ENCODE measurements around the gene TIMM10B. TPM values are rescaled to one million over a fixed set of nuclear protein-coding genes. Genes with fewer than 3 reads are reported as not detected.
A peak's percentile ranks its signal among the peaks of the same experiment; 100 is the strongest.

The TIMM10B gene
- total and polyA plus RNA-seq, 2 donors = 18.5 to 18.7 TPM

DNA sequence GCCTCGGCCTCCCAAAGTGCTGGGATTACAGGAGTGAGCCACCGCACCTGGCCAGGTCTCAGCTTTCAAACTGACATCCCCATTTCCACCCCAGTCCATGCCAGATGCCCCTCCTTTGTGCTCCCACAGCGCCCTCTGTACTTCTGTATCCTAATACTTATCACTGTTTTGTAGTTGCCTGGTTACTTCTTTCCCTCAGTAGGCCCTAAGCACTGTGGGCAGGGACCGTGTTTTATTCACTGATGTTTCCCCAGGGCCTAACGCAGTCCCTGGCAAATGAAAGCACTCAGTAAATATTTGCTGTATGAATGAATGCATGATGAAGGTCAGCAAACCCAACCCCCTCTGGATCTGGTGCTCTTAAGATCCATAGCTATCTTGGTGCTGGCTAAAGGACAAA, 5.4 kb upstream of the TIMM10B start:
- peaks cover 22 to 25% of the 10 kb centered on the region in 2 donors for H3K36me3 ChIP-seq (ENCODE audit: control insufficient read depth in 2 of 2, insufficient read depth in 2 of 2, low read length in 1 of 2)
- DNase-seq (ENCODE audit: low read depth in 6 of 9, low spot score in 9 of 9) = no peak
- H3K4me1 ChIP-seq (ENCODE audit: control insufficient read depth in 2 of 2, insufficient read depth in 2 of 2, low read length in 2 of 2) = peaks cover 19 to 23% of the 10 kb centered on the region in 2 donors
- 95% methylated on average over 5 of the region's 5 CpGs for WGBS
- H3K4me3 ChIP-seq (ENCODE audit: low read length in 2 of 2) = no peak overlapping the region
- H3K27ac ChIP-seq (ENCODE audit: low read depth in 1 of 2, low read length in 1 of 2) = no peak overlapping the region
- no peaks in the 10 kb centered on the region for H3K9me3 ChIP-seq (ENCODE audit: control insufficient read depth in 2 of 2, insufficient read depth in 1 of 2, low read length in 1 of 2)
- peaks cover 0 to 14% of the 10 kb centered on the region in 2 donors for H3K27me3 ChIP-seq (ENCODE audit: control insufficient read depth in 2 of 2, insufficient read depth in 1 of 2, low read length in 1 of 2)

DNA sequence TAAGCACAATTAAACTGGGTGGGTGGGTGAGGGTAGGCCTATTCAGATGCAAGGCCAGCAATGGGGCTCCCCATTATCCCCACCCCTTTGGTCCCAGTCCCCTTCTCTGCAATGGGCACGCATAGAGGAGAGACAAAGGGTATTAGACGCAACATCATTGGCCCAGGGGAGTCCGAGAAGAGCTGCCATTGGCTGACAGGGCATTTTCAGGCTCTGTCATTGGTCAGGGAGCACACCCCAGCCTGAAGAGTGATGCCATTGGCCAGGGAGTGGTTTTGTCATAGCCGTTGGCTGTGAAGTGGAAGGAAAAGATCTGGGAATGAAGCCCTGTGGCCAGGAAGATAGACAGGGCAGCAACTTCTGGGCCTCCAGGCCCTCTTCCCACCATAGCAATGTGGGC, 4.7 kb upstream of the TIMM10B start:
- H3K27me3 ChIP-seq (ENCODE audit: control insufficient read depth in 2 of 2, insufficient read depth in 1 of 2, low read length in 1 of 2) = peaks cover 0 to 14% of the 10 kb centered on the region in 2 donors
- 97% methylated on average over 4 of the region's 4 CpGs for WGBS
- no peaks in the 10 kb centered on the region for H3K9me3 ChIP-seq (ENCODE audit: control insufficient read depth in 2 of 2, insufficient read depth in 1 of 2, low read length in 1 of 2)
- no peak overlapping the region for H3K27ac ChIP-seq (ENCODE audit: low read depth in 1 of 2, low read length in 1 of 2)
- no peak for DNase-seq (ENCODE audit: low read depth in 6 of 9, low spot score in 9 of 9)
- no peak overlapping the region for H3K4me3 ChIP-seq (ENCODE audit: low read length in 2 of 2)
- peaks cover 22 to 25% of the 10 kb centered on the region in 2 donors for H3K36me3 ChIP-seq (ENCODE audit: control insufficient read depth in 2 of 2, insufficient read depth in 2 of 2, low read length in 1 of 2)
- peaks cover 19 to 23% of the 10 kb centered on the region in 2 donors for H3K4me1 ChIP-seq (ENCODE audit: control insufficient read depth in 2 of 2, insufficient read depth in 2 of 2, low read length in 2 of 2)

DNA sequence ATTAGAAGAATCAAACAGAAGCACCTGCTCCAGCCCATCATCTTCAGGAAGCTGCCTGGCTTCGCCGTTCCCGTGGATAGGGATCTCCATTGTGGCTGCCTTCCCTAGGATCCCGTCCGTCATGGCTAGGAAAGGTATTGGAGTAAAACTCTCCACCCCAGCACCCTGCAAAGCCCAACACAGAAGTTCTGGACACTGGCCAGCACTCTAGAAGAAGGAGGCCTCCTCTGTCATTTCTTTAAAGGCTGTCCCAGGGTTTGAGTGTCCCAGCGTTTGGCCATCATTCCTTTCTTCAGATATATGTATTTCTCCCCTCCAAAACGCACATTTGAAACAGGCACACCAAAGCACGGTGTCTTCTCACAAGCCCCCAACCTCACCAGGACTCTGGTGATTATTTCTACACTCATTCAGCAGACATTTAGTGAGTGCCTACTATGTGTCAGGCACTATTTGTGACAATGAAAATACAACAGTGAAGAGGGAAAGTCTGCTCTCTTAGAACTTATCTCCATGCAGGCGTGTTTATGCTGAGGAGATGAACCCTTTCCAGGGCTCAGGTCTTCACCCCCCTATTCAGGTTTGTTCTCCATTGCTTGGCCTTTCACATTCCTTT, 894 bp upstream of the TIMM10B start:
- Histone ChIP-seq H3K27ac (ENCODE audit: low read depth in 1 of 2, low read length in 1 of 2) (no peak overlapping the region), H3K4me3 (ENCODE audit: low read length in 2 of 2) (peak overlapping the region; percentile 75 to 80), H3K27me3 (ENCODE audit: control insufficient read depth in 2 of 2, insufficient read depth in 1 of 2, low read length in 1 of 2) (no peaks in the 10 kb centered on the region), H3K36me3 (ENCODE audit: control insufficient read depth in 2 of 2, insufficient read depth in 2 of 2, low read length in 1 of 2) (peaks cover 28 to 47% of the 10 kb centered on the region in 2 donors), H3K4me1 (ENCODE audit: control insufficient read depth in 2 of 2, insufficient read depth in 2 of 2, low read length in 2 of 2) (peaks cover 17 to 19% of the 10 kb centered on the region in 2 donors), H3K9me3 (ENCODE audit: control insufficient read depth in 2 of 2, insufficient read depth in 1 of 2, low read length in 1 of 2) (no peaks in the 10 kb centered on the region)
- 90% methylated on average over 9 of the region's 9 CpGs for WGBS
- no peak for DNase-seq (ENCODE audit: low read depth in 6 of 9, low spot score in 9 of 9)

DNA sequence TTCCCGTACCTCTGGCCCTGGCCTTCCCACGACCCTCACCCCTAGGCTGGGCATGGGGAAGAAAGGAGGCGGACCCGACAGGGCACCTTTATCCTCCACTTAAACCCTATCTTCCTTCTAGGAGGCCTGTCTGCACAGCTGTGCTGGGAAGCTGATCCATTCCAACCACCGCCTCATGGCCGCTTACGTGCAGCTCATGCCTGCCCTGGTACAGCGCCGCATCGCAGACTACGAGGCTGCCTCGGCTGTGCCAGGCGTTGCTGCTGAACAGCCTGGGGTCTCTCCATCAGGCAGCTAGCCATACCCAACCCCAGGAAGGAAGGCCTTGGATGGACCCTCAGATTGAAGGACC, 599 bp downstream of the TIMM10B start:
- peak overlapping the region; percentile 75 to 80 for H3K4me3 ChIP-seq (ENCODE audit: low read length in 2 of 2)
- H3K27ac ChIP-seq (ENCODE audit: low read depth in 1 of 2, low read length in 1 of 2) = peak overlapping the region; percentile 82 to 90
- DNase-seq (ENCODE audit: low read depth in 6 of 9, low spot score in 9 of 9) = no peak
- H3K36me3 ChIP-seq (ENCODE audit: control insufficient read depth in 2 of 2, insufficient read depth in 2 of 2, low read length in 1 of 2) = peaks cover 28 to 58% of the 10 kb centered on the region in 2 donors
- WGBS = 9% methylated on average over 13 of the region's 13 CpGs
- no peaks in the 10 kb centered on the region for H3K27me3 ChIP-seq (ENCODE audit: control insufficient read depth in 2 of 2, insufficient read depth in 1 of 2, low read length in 1 of 2)
- H3K4me1 ChIP-seq (ENCODE audit: control insufficient read depth in 2 of 2, insufficient read depth in 2 of 2, low read length in 2 of 2) = peaks cover 17 to 19% of the 10 kb centered on the region in 2 donors
- H3K9me3 ChIP-seq (ENCODE audit: control insufficient read depth in 2 of 2, insufficient read depth in 1 of 2, low read length in 1 of 2) = no peaks in the 10 kb centered on the region

DNA sequence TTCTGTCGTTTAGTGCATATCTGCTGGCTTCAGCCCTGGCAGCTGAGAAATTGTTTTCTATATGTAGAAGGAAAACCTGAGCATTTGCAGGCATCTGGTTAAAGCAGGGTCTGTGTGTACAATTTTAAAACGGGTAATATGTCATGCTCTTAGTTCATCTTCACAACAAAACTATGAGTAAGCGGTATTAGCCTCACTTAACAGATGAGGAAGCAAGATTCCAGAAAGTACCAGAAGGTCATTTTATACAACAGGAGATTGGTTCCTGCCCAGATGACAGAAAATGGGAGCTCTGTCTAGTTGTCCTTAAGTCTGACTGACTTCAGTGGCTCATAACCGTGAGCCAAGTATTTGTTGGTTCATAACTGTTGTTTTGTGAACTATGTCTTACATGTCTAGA, 1.1 kb downstream of the TIMM10B start:
- Histone ChIP-seq H3K9me3 (ENCODE audit: control insufficient read depth in 2 of 2, insufficient read depth in 1 of 2, low read length in 1 of 2) (no peaks in the 10 kb centered on the region), H3K36me3 (ENCODE audit: control insufficient read depth in 2 of 2, insufficient read depth in 2 of 2, low read length in 1 of 2) (peaks cover 23 to 57% of the 10 kb centered on the region in 2 donors), H3K4me1 (ENCODE audit: control insufficient read depth in 2 of 2, insufficient read depth in 2 of 2, low read length in 2 of 2) (peaks cover 17 to 19% of the 10 kb centered on the region in 2 donors), H3K27ac (ENCODE audit: low read depth in 1 of 2, low read length in 1 of 2) (peak overlapping the region in 1 of 2 donors; percentile 82), H3K4me3 (ENCODE audit: low read length in 2 of 2) (peak overlapping the region; percentile 75 to 80), H3K27me3 (ENCODE audit: control insufficient read depth in 2 of 2, insufficient read depth in 1 of 2, low read length in 1 of 2) (no peaks in the 10 kb centered on the region)
- WGBS = 93% methylated on average over 4 of the region's 4 CpGs
- no peak for DNase-seq (ENCODE audit: low read depth in 6 of 9, low spot score in 9 of 9)

DNA sequence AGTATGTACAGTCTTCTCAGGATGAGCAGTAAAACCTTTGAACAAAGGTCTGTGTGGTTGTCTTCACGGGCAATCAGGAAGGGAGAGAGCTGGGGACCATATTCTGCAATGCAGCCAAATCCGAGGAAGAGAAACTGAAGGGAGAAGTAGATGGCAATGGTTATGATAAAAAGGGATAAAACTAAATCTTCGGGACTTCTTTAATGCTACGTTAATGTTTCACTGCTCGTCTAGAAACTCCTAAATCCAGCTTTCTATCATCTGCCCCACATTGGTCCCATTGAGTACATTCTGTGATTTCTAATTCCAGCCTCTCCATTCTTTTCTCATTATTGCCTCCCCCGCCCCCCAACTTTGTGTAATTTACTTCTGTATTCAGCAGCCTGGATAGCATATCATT, 1.7 kb downstream of the TIMM10B start:
- Histone ChIP-seq H3K9me3 (ENCODE audit: control insufficient read depth in 2 of 2, insufficient read depth in 1 of 2, low read length in 1 of 2) (no peaks in the 10 kb centered on the region), H3K27me3 (ENCODE audit: control insufficient read depth in 2 of 2, insufficient read depth in 1 of 2, low read length in 1 of 2) (no peaks in the 10 kb centered on the region), H3K4me1 (ENCODE audit: control insufficient read depth in 2 of 2, insufficient read depth in 2 of 2, low read length in 2 of 2) (peaks cover 17 to 19% of the 10 kb centered on the region in 2 donors), H3K27ac (ENCODE audit: low read depth in 1 of 2, low read length in 1 of 2) (no peak overlapping the region), H3K4me3 (ENCODE audit: low read length in 2 of 2) (no peak overlapping the region), H3K36me3 (ENCODE audit: control insufficient read depth in 2 of 2, insufficient read depth in 2 of 2, low read length in 1 of 2) (peaks cover 17 to 54% of the 10 kb centered on the region in 2 donors)
- over 99% methylated on average over 6 of the region's 6 CpGs for whole genome bisulfite sequencing
- no peak for DNase-seq (ENCODE audit: low read depth in 6 of 9, low spot score in 9 of 9)

DNA sequence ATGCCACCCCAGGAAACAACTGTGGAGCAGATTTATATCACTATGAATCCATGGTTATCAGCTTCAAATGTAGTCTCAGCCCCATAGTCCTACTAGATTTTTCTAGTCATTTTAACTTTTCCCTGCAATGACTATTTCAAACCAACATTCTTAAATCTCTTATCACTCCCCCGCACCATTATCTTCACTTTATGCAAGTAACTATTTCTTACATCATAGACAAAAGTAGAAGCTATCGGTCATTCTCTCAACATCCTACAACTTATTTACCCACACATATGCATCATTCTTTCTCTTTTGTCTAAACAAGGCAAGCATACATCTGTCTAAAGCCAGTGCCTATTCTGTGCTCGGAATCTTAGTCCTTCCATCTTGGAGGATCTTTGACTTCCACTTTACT, 4.4 kb downstream of the TIMM10B start:
- H3K9me3 ChIP-seq (ENCODE audit: control insufficient read depth in 2 of 2, insufficient read depth in 1 of 2, low read length in 1 of 2) = no peaks in the 10 kb centered on the region
- H3K27ac ChIP-seq (ENCODE audit: low read depth in 1 of 2, low read length in 1 of 2) = no peak overlapping the region
- over 99% methylated on average over 3 of the region's 3 CpGs for WGBS
- no peak for DNase-seq (ENCODE audit: low read depth in 6 of 9, low spot score in 9 of 9)
- H3K4me3 ChIP-seq (ENCODE audit: low read length in 2 of 2) = no peak overlapping the region
- no peaks in the 10 kb centered on the region for H3K27me3 ChIP-seq (ENCODE audit: control insufficient read depth in 2 of 2, insufficient read depth in 1 of 2, low read length in 1 of 2)
- H3K4me1 ChIP-seq (ENCODE audit: control insufficient read depth in 2 of 2, insufficient read depth in 2 of 2, low read length in 2 of 2) = peaks cover 8 to 13% of the 10 kb centered on the region in 2 donors
- H3K36me3 ChIP-seq (ENCODE audit: control insufficient read depth in 2 of 2, insufficient read depth in 2 of 2, low read length in 1 of 2) = peaks cover 16 to 45% of the 10 kb centered on the region in 2 donors

DNA sequence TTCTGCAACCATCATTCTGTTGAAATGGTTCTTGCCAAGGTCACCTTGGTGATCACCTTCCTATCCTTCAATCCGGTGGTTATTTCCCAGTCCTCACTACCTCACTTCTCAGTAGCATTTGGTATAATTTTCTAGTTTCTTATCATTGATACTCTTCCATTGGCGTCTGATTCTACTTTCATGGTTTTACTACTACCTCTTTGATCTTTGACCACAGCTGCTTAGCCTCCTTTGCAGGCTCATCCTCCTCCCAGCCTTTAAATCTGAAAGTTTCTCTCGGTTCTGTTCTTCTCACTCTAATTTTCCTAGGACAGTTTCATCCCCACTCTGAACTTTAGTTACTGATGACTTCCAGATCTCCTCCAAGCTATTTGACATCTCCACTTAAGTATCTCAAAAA, 5.0 kb downstream of the TIMM10B start:
- Histone ChIP-seq H3K4me1 (ENCODE audit: control insufficient read depth in 2 of 2, insufficient read depth in 2 of 2, low read length in 2 of 2) (peaks cover 6 to 10% of the 10 kb centered on the region in 2 donors), H3K27ac (ENCODE audit: low read depth in 1 of 2, low read length in 1 of 2) (no peak overlapping the region), H3K36me3 (ENCODE audit: control insufficient read depth in 2 of 2, insufficient read depth in 2 of 2, low read length in 1 of 2) (peaks cover 16 to 45% of the 10 kb centered on the region in 2 donors), H3K4me3 (ENCODE audit: low read length in 2 of 2) (no peak overlapping the region), H3K9me3 (ENCODE audit: control insufficient read depth in 2 of 2, insufficient read depth in 1 of 2, low read length in 1 of 2) (no peaks in the 10 kb centered on the region), H3K27me3 (ENCODE audit: control insufficient read depth in 2 of 2, insufficient read depth in 1 of 2, low read length in 1 of 2) (no peaks in the 10 kb centered on the region)
- no peak for DNase-seq (ENCODE audit: low read depth in 6 of 9, low spot score in 9 of 9)
- 95% methylated on average over 3 of the region's 3 CpGs for whole genome bisulfite sequencing

DNA sequence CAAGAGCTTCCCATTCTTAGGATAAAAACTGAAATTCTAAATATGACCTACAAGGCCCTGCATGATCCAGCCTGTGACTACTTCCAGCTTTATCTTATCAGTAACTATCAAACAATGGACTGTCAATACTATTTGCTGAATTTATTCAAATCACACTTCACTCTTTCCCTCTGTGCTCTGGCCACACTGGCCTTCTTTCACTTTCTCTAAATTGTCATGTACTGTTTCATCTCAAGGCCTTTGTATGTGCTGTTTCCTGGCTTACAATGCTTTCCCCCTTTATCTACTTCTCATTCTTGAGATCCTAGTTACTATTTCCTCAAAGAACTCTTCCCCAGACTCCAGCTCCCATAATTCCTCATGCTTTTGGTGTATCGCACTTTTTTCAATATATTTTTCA, 5.6 kb downstream of the TIMM10B start:
- Histone ChIP-seq H3K4me3 (ENCODE audit: low read length in 2 of 2) (no peak overlapping the region), H3K4me1 (ENCODE audit: control insufficient read depth in 2 of 2, insufficient read depth in 2 of 2, low read length in 2 of 2) (peaks cover 4 to 8% of the 10 kb centered on the region in 2 donors), H3K36me3 (ENCODE audit: control insufficient read depth in 2 of 2, insufficient read depth in 2 of 2, low read length in 1 of 2) (peaks cover 16 to 51% of the 10 kb centered on the region in 2 donors), H3K27ac (ENCODE audit: low read depth in 1 of 2, low read length in 1 of 2) (no peak overlapping the region), H3K9me3 (ENCODE audit: control insufficient read depth in 2 of 2, insufficient read depth in 1 of 2, low read length in 1 of 2) (no peaks in the 10 kb centered on the region), H3K27me3 (ENCODE audit: control insufficient read depth in 2 of 2, insufficient read depth in 1 of 2, low read length in 1 of 2) (no peaks in the 10 kb centered on the region)
- DNase-seq (ENCODE audit: low read depth in 6 of 9, low spot score in 9 of 9) = no peak
- 97% methylated on average over 1 of the region's 1 CpG for WGBS

Measured in thymus (tissue), 11 donors.